HG02943 (cell line): ENCODE measurements around the gene ELL3.

Experiments used
- ATAC-seq: cut with Tn5 transposase; IDR thresholded peaks from one replicate; pipeline ENCODE4 v1.9.1; 2021; ENCODE audit warnings: mild to moderate bottlenecking, low read depth, moderate library complexity; ENCODE audit not compliant: unreplicated experiment

ELL3 gene

GRCh38 chr15:43792761-43793476 is 16.2 kb upstream of the ELL3 start:
- ATAC-seq, result no peak

GRCh38 chr15:43791993-43792760 is 15.4 kb upstream of the ELL3 start, which contains the start of gene SERF2:
Gene SERF2, plus strand, starts transcription at chr15:43792320. Its CDS starts 57 bp downstream, at chr15:43792377.
- peak; percentile 84 for ATAC-seq

GRCh38 chr15:43789409-43789808 is 12.6 kb upstream of the ELL3 start:
- no peak for ATAC-seq

GRCh38 chr15:43779016-43779415 is 2.2 kb upstream of the ELL3 start:
- ATAC-seq, result no peak

- peak; percentile 62 for ATAC-seq
These were observed 625 bp upstream of the ELL3 start for GRCh38 chr15:43777267-43777914.

- peak; percentile 56 for ATAC-seq
These were observed 557 bp downstream of the ELL3 start for GRCh38 chr15:43776101-43776717.

GRCh38 chr15:43775411-43775965 is 1.3 kb downstream of the ELL3 start:
- no peak for ATAC-seq

GRCh38 chr15:43774062-43774461 is 2.7 kb downstream of the ELL3 start:
- no peak for ATAC-seq

GRCh38 chr15:43772624-43773023 is 4.1 kb downstream of the ELL3 start:
- no peak for ATAC-seq

GRCh38 chr15:43771816-43772215 is 5.0 kb downstream of the ELL3 start:
- no peak for ATAC-seq

GRCh38 chr15:43769584-43770228 is 7.1 kb downstream of the ELL3 start:
- no peak for ATAC-seq

GRCh38 chr15:43763819-43764446 is 12.8 kb downstream of the ELL3 start:
- no peak for ATAC-seq

- no peak for ATAC-seq
These were observed 13.9 kb downstream of the ELL3 start for GRCh38 chr15:43762824-43763223.

- ATAC-seq, result no peak
These were observed 24.9 kb downstream of the ELL3 start for GRCh38 chr15:43751885-43752284.

GRCh38 chr15:43749690-43750345 is 26.9 kb downstream of the ELL3 start:
- ATAC-seq, result peak; percentile 41

- ATAC-seq, result no peak
These were observed 28.4 kb downstream of the ELL3 start for GRCh38 chr15:43748376-43748775.

- peak; percentile 11 for ATAC-seq
These were observed 29.9 kb downstream of the ELL3 start for GRCh38 chr15:43746903-43747309.

- ATAC-seq, result peak; percentile 63
These were observed 30.4 kb downstream of the ELL3 start, which contains the start of gene PDIA3 for GRCh38 chr15:43746245-43746902. Gene PDIA3, plus strand, starts transcription at chr15:43746438. Its CDS starts 102 bp downstream, at chr15:43746540.
